Activated CD4-positive, CD25-positive, alpha-beta regulatory T cell treated with anti-CD3 and anti-CD28 coated beads, Interleukin-2, amount 50 U/mL, for 16 hours (primary cell): ENCODE results near the gene ARHGAP1.
"Not testable (repeated sequence)": the region's sequence is repeated elsewhere in the genome, so short reads cannot be mapped to it uniquely, and the experiment has no call there.

Source experiments
- DNase-seq: peaks from one replicate; pipeline ENCODE4 v3.0.0-alpha.2; 2020; ENCODE audit warnings: low read depth, low spot score

Gene ARHGAP1

DNA sequence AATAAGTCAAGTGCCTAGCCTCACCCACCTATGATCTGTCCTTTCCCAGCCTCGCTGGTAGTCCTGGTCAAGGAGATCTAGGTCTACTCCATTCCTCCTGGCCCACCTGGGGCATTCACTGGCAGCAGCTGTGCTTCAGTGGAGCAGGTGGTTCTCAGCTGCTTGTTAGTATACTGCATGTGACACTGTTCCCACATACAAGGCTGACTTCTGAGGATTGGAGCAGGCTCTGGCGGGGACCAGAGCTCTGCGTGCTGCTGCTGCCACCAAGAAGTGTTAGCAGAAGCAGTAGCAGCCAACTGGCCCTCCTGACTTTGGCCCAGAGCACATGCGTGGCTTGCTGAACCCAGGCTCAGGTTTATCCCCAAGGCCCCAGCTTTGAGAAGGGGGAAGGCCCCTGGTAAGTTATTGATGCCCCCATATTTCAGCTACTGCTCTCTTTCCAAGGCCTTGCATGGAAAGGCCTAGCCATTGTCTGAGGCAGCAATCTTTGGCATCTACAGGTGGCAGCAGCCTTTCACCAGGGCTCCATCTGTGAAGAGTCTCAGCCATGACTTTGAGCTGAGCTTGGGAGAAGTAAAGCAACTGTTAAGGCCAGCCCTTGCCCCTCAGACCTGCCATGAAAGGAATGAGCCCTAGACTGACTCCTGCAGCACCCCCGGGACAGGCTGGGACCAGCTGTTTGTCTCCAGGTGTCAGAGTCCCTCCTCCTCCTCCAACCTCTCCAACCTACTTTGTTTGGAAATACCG is 26.5 kb downstream of the ARHGAP1 start:
- no peak for DNase-seq

GRCh38 chr11:46672381-46672839 is 28.0 kb downstream of the ARHGAP1 start:
- no peak for DNase-seq

GRCh38 chr11:46671958-46672315 is 28.5 kb downstream of the ARHGAP1 start:
- no peak for DNase-seq

DNA sequence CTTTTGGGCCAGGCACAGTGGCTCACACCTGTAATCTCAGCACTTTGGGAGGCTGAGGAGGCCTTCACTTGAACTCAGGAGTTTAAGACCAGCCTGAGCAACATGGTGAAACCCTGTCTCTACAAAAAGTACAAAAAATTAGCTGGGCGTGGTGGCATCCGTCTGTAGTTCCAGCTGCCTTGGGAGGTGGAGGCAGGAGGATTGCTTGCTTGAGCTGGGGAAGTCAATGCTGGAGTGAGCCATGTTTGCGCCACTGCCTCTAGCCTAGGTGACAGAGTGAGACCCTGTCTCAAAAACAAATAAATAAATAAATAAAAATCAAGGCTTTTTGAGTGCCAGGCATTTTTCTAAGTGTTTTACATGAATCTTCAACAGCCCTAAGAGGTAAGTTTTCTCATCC is 29.9 kb downstream of the ARHGAP1 start:
- DNase-seq = not testable (repeated sequence)

GRCh38 chr11:46669711-46670139 is 30.7 kb downstream of the ARHGAP1 start:
- DNase-seq = no peak

DNA sequence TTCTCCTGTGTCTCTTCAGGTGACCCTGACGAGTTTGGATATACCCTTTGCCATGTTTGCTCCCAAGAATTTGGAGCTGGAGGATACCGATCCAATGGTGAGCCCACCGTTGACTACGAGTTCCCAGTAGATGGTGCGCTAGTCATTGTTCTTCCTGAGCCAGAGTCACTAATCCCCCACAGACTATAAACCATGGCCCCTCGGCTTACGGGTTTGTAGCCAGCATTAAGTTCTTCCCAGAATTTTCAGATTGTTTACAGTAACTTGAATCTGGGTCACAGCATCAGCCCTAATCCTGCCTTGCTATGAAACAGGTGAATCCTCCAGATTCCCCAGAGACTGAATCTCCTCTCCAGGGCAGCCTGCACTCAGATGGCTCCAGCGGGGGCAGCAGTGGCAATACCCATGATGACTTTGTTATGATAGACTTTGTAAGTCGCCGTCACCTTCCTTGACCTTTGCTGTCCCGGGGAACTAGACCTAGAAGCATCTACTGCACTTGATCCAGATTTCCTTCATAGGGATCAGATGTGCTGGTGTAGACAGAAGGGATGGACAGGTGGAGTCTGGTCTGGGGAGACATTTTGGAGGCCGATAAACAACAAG is 31.8 kb downstream of the ARHGAP1 start:
- DNase-seq = no peak

GRCh38 chr11:46667043-46667481 is 33.4 kb downstream of the ARHGAP1 start:
- no peak for DNase-seq

DNA sequence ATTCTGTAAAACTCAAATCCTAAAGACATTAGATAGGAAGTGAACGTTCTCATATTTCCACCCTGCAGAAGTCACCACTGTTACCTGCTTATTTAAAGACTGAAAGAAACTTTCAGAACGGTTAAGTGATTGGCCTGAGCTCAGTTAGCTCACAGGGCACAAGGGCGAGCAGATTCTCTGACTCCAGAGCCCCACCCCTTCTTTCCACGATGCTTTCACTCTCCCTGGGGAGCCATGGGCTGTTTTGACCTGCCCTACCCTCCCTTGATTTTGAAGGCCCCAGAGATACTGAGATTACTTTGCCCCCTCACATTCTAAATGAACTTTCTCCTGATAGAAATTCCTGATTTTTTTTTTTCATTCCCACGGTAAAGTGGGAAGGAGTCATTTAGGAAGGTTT is 33.9 kb downstream of the ARHGAP1 start:
- no peak for DNase-seq

GRCh38 chr11:46665356-46665755 is 35.1 kb downstream of the ARHGAP1 start:
- DNase-seq = no peak

GRCh38 chr11:46664612-46665011 is 35.8 kb downstream of the ARHGAP1 start:
- DNase-seq = no peak

- DNase-seq = no peak
Measured at GRCh38 chr11:46663277-46663940, 37.0 kb downstream of the ARHGAP1 start.

GRCh38 chr11:46662366-46662765 is 38.1 kb downstream of the ARHGAP1 start:
- DNase-seq = no peak

DNA sequence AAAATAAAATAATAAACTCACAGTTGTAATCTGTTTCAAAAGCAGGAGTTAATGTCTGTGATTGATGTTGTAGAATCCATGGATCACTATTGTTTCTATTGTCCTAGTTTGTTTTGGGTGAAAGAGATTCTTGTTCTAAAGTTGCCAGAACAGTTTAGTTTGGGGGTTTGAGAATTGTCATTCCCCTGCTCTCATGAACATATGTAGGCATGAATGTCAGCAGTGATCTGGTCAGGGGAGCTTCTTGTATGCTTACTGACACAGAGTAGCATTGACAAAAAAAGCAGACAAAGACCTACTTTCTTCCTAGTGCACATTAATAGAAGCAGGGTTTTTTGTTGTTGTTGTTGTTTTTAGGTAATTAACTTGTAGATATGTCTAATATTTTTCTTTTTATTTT is 38.6 kb downstream of the ARHGAP1 start:
- DNase-seq = no peak

- DNase-seq = no peak
Measured at GRCh38 chr11:46659908-46660307, 40.5 kb downstream of the ARHGAP1 start.

- DNase-seq = no peak
Measured at GRCh38 chr11:46658259-46658658, 42.2 kb downstream of the ARHGAP1 start.

DNA sequence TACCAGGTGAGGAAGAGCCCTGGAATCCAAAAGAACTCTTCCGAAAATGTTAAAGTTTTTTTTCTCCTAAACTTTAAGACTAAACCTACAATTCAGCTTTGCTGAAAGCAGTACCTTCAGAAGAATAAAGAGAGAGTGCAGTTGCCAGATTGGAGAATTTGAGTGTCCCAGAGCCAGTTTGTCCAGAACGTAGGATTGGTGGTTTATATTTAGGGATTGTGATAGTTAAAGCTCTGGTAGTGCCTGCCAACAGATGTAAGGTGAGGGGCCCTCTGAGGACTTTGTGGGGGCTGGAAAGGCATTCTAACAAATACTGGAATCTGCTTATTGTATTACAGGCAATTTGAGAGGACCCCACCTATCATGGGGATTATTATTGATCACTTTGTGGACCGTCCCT is 43.2 kb downstream of the ARHGAP1 start:
- no peak for DNase-seq

DNA sequence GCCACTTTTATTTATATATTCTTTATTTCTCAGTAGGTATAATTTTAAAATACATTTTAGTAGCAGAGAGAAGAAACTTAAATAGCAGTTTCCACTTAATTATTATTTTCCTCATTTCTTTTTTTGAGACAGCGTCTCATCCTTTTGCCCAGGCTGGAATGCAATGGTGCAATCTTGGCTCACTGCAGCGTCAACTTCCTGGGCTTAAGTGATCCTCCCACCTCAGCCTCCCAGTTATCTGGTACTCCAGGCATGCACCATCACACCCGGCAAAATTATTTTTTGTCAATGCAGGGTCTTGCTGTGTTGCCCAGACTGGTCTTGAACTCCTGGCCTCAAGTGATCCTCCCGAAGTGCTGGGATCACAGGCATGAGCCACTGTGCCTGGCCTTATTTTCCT is 44.8 kb downstream of the ARHGAP1 start:
- no peak for DNase-seq

DNA sequence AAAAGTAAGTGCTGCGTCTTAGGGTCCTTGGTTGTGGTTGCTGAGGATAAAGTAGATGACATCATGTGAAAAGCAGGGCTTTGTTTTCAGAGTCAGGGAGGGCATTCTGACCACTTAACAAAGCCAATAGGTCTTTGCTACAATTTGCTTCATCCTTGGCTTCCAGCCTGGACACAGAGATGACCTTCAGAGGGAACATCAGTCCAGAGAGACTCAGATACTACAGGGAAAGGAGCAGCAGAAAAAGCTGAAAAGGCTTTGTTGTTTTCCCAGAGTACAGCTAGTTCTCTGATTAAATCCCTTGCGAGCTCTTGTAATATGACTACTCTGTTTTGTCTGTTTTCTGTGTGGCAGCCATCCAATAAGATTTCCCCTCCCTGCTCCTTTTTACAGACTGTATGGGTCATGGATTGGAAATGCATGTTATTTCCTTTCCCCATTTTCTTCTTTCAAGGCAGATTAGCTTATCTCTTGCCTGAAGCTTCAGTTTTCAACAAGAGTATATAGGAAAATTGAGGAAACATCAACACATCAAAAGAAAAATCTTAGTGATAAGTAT is 51.2 kb downstream of the ARHGAP1 start:
- no peak for DNase-seq

DNA sequence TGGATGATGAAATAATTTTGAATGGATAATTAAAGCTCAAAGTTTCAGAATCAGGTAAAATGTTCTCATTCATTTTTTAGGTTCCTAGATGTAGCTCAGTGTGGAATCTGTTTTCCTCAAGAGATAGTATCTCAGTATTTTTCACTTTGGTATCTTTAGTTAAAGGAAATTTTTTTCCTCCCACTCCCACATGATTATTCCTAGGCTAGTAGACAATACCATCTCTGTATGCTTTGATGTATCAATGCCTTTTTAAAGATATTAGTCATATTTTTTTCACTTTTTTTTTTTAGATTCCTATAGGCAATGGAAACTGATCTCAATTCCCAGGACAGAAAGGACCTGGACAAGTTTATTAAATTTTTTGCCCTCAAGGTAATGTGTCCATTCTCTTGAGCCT is 56.4 kb downstream of the ARHGAP1 start:
- no peak for DNase-seq

GRCh38 chr11:46643531-46643930 is 56.9 kb downstream of the ARHGAP1 start:
- DNase-seq = no peak

GRCh38 chr11:46642627-46643335 is 57.6 kb downstream of the ARHGAP1 start:
- no peak for DNase-seq

DNA sequence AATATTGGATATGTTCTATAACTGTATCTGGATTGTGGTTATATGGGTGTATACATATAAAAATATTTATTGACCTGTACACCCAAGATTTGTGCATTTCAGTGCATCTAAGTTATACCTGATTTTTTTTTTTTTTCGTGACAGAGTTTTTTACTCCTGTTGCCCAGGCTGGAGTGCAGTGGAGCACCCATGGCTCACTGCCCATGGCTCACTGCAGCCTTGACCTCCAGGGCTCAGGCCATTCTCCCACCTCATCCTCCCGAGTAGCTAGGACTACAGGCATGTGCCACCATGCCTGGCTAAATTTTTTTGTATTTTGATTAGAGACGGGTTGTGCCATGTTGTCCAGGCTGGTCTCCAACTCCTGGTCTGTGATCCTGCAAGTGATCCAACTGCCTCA is 58.8 kb downstream of the ARHGAP1 start:
- no peak for DNase-seq
